ENCODE results near the gene RHOBTB1.

- TF ChIP-seq CTCF (IDR thresholded peaks at IDR 0.05; ENCODE audit: borderline replicate concordance, extremely low read depth, low read length, poor library complexity, severe bottlenecking) (no peak), EZH2 (IDR thresholded peaks at IDR 0.05; ENCODE audit: borderline replicate concordance, low read depth, low read length, severe bottlenecking) (no peak)
Observed at GRCh38 chr10:60952067-60952845, 8.3 kb upstream of the RHOBTB1 start.

Data from DND-41 (cell line).